ENCODE results near the gene FAF1.
"Not testable (repeated sequence)": the region's sequence is repeated elsewhere in the genome, so short reads cannot be mapped to it uniquely, and the experiment has no call there.

Gene FAF1

DNA sequence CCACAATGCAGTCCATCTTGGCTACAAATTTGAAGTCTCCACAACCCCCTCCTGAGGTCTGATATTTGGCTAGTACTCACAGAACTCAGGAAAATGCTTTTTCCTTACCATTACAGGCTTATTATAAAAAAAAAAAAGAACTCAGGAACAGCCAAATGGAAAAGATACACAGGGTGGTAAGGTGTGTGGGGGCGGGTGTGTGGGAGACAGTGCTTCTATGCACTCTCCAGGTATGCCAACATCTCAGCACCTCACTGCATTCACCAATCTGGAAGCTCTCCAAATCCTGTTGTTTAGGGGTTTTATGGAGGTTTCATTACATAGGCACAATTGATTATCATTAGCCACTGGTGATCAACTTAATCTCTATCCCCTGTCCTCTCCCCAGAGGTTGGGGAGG is 126.9 kb downstream of the FAF1 start:
- CTCF ChIA-PET, result no interaction called here

DNA sequence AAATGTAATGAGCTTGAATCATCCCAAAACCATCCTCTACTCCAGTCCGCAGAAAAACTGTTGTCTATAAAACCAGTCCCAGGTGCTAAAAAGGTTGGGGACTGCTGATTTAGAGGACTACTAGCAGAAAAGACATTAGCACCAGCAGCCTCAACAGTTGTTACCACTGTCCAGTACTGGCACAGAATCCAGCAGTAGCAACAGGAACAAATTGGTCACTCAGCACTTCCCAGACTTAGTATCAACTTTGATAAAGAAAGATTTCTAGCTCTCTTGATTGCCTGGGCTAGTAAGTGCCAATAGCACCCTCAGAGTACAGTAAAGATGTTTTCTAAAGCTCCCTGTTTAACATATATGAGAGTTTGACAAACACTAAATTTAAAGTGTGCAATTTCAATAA is 127.9 kb downstream of the FAF1 start:
- POLR2A ChIA-PET, result no interaction called here

More for the DNA sequence above, 126.9 kb downstream of the FAF1 start:
- TF ChIP-seq, protein P1, sequence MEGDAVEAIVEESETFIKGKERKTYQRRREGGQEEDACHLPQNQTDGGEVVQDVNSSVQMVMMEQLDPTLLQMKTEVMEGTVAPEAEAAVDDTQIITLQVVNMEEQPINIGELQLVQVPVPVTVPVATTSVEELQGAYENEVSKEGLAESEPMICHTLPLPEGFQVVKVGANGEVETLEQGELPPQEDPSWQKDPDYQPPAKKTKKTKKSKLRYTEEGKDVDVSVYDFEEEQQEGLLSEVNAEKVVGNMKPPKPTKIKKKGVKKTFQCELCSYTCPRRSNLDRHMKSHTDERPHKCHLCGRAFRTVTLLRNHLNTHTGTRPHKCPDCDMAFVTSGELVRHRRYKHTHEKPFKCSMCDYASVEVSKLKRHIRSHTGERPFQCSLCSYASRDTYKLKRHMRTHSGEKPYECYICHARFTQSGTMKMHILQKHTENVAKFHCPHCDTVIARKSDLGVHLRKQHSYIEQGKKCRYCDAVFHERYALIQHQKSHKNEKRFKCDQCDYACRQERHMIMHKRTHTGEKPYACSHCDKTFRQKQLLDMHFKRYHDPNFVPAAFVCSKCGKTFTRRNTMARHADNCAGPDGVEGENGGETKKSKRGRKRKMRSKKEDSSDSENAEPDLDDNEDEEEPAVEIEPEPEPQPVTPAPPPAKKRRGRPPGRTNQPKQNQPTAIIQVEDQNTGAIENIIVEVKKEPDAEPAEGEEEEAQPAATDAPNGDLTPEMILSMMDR (IDR thresholded peaks at IDR 0.05; ENCODE audit: insufficient read depth, low read length, missing control alignments), result no peak
- DNase-seq (ENCODE audit: low read depth, low spot score), result no peak
- H3K4me3 ChIP-seq (ENCODE audit: low read depth, low read length), result no peak overlapping the region
- POLR2A ChIA-PET, result no interaction called here

DNA sequence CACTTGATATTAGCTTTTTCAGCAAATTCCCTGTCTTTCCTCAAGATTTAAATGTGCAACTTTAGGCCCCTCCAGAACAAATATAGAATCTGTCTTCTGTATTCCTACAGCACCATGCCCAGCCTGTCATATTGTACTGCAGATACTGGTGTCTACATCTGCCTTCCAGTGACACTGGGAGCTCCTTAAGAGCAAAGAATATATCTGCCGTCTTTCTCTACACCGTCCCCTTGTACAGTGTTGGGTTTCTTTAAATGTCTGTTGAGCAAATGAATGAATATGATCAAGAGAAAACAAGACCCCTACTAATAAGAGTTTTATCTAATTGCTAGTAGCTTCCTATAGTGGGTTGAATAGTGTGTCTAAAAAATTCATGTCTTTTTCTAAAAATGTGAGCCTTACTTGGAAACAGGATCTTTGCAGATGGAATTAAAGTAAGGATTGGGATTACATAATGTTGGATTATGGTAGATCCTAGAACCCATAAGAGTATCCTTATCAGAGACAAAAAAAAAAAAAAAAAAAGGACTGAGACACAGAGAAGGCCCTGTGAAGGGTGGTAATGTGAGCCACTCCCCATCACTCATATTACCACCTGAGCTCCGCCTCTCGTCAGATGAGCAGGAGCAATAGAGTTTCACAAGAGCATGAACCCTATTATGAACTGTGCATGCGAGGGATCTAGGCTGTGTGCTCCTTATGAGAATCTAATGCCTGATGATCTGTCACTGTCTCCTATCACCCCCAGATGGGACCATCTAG is 128.6 kb downstream of the FAF1 start:
- DNase-seq (ENCODE audit: low read depth, low spot score), result no peak
- POLR2A ChIA-PET, result no interaction called here
- TF ChIP-seq, protein P1 (IDR thresholded peaks at IDR 0.05; ENCODE audit: insufficient read depth, low read length, missing control alignments), result no peak
- no peak overlapping the region for H3K4me3 ChIP-seq (ENCODE audit: low read depth, low read length)
- CTCF ChIA-PET, result interaction anchor here (0.6 kb wide), 1 partner anchor 42 kb away, joined by 4 read pairs; no protein-coding TSS in a partner anchor

More for the DNA sequence above, 127.9 kb downstream of the FAF1 start:
- TF ChIP-seq, protein P1 (IDR thresholded peaks at IDR 0.05; ENCODE audit: insufficient read depth, low read length, missing control alignments), result no peak
- DNase-seq (ENCODE audit: low read depth, low spot score), result no peak
- no peak overlapping the region for H3K4me3 ChIP-seq (ENCODE audit: low read depth, low read length)
- CTCF ChIA-PET, result no interaction called here

DNA sequence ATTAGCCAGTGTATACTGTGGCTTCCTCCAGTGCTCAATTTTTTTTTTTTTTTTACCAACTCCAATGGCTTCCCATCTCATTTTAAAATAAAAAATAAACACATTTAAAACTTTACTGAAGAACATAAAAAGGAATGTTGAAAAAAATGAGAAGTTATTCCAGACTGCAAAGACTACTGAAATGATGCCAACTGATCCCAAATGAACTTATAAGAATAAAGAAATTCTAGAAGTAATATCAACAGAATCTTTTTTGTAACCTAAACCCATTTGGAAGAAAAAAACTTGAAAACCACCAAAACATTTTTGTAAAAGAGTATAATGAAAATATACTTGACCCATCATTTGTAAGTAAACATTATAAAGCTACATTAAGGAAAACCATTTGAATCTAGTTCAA is 129.4 kb downstream of the FAF1 start:
- DNase-seq (ENCODE audit: low read depth, low spot score), result no peak
- ChIA-PET POLR2A (no interaction called here), CTCF (no interaction called here)
- TF ChIP-seq, protein P1 (IDR thresholded peaks at IDR 0.05; ENCODE audit: insufficient read depth, low read length, missing control alignments), result no peak
- H3K4me3 ChIP-seq (ENCODE audit: low read depth, low read length), result no peak overlapping the region

DNA sequence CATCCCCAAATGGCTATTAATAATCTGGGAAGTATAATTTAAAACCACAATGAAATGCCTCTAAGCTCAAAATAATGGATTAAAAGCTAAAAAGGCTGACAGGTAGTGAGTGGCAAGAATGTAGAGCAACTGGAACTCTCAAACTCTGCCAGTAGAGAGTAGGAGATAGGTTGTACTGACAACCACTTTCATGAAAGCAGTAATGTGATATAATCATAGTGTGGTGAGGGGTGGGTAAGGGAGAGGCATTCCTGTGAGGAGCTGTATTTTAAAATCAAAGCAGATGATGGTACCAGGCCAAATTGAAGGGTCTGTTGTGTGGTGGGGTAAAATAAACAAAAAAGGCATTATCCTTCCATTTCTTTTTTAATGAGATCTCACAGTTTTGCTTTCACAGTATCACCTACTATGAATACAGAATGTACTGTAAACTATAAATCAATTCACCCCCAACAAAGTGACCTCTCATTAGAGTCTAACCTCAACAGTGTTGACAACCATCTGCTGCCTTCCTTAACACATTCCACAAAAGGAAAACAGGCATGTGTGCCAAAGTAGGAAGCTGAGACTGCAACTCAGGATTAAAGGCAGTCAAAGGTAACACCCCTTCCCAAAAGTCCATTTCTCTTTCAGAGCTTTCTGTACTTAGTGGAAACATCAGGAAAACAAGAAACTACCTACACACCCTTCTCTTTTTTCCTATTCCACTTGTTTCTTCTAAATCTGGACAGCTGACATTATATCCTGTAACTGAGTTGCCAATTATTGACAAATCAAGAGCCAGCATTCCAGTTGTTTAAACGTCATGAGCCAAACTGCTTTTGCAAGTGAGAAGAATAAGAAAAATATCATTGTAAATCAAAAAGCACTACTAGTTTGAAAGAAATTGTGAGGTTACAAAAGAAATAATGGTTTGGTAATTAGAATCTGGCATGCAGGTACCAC is 130.8 kb downstream of the FAF1 start:
- H3K4me3 ChIP-seq (ENCODE audit: low read depth, low read length), result no peak overlapping the region
- TF ChIP-seq, protein P1 (IDR thresholded peaks at IDR 0.05; ENCODE audit: insufficient read depth, low read length, missing control alignments), result no peak
- POLR2A ChIA-PET, result no interaction called here
- no peak for DNase-seq (ENCODE audit: low read depth, low spot score)
- CTCF ChIA-PET, result interaction anchor here (1.1 to 1.2 kb wide), 2 partner anchors 55 to 360 kb away, joined by 3 read pairs; no protein-coding TSS in a partner anchor

DNA sequence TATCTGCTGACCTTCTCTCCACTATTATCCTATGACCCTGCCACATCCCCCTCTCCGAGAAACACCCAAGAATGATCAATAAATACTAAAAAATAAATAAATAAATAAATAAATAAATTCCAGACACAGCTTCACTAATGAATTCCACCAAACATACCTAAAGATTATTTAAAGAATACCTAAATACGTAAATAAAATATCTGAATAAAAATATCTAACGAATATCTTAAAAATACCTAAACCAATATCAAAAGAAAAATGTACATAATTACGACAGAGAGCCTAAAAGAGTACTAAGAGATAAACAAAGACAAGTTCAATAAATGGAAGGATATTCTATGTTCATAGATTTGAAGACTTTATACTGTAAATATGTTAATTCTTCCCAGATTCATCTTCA is 132.5 kb downstream of the FAF1 start:
- CTCF ChIA-PET, result no interaction called here
- TF ChIP-seq, protein P1 (IDR thresholded peaks at IDR 0.05; ENCODE audit: insufficient read depth, low read length, missing control alignments), result no peak
- no peak for DNase-seq (ENCODE audit: low read depth, low spot score)
- no peak overlapping the region for H3K4me3 ChIP-seq (ENCODE audit: low read depth, low read length)
- POLR2A ChIA-PET, result no interaction called here

DNA sequence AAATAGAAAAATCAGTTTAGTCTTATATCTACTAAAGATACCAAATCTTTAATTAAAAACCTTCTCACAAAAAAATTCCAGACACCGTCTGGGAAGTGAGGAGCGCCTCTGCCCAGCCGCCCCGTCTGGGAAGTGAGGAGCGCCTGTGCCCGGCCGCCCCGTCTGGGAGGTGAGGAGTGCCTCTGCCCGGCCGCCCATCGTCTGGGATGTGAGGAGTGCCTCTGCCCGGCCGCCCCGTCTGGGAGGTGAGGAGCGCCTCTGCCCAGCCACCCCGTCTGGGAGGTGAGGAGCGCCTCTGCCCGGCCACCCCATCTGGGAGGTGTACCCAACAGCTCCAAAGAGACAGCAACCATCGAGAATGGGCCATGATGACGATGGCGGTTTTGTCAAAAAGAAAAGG is 133.3 kb downstream of the FAF1 start:
- H3K4me3 ChIP-seq (ENCODE audit: low read depth, low read length); POLR2A ChIA-PET; CTCF ChIA-PET; DNase-seq (ENCODE audit: low read depth, low spot score): not testable (repeated sequence)
